K562 (cell line): ENCODE measurements around the gene MCOLN2.
"Not testable (repeated sequence)": the region's sequence is repeated elsewhere in the genome, so short reads cannot be mapped to it uniquely, and the experiment has no call there.

ENCODE experiments used
- BRCA1 ChIP-seq, 2 experiments: fragments of 450-650 bp in 1 of 2; sonication (generic) in 1 of 2; formaldehyde crosslinking in 1 of 2; IDR thresholded peaks; 2 replicates each; pipeline versions ENCODE4 v1.5.0 to v1.6.1; 2017 to 2020; ENCODE audit warnings: mild to moderate bottlenecking in 1 of 2, missing genetic modification reagents in 1 of 2
- CTCF ChIP-seq, 3 experiments: IDR thresholded peaks in 2 of 3; conservative IDR thresholded peaks in 1 of 3; 2 replicates each; pipeline ENCODE4 v1.5.1; 2011 to 2012; ENCODE audit warnings: low read length in 3 of 3, mild to moderate bottlenecking in 3 of 3, control low read depth in 2 of 3, improper control_type of control experiment in 1 of 3, inconsistent platforms in 1 of 3, low read depth in 1 of 3, mixed read lengths in 1 of 3, moderate library complexity in 1 of 3; ENCODE audit not compliant: insufficient read depth in 2 of 3
- ETS1 ChIP-seq: conservative IDR thresholded peaks from 2 replicates; pipeline ENCODE4 v1.6.1; 2011; ENCODE audit warnings: low read depth, mild to moderate bottlenecking, low read length; ENCODE audit not compliant: control insufficient read depth
- EZH2 ChIP-seq: IDR thresholded peaks from 2 replicates; pipeline ENCODE4 v1.6.1; 2012; ENCODE audit warnings: low read depth, mild to moderate bottlenecking, inconsistent platforms, low read length, borderline replicate concordance
- GATA2 ChIP-seq: sonication (generic); formaldehyde crosslinking; IDR thresholded peaks from 2 replicates; pipeline ENCODE4 v1.4.0; 2020; ENCODE audit warnings: mild to moderate bottlenecking, missing genetic modification reagents
- HNRNPL ChIP-seq: fragments of 200-400 bp; formaldehyde crosslinking; IDR thresholded peaks from 2 replicates; pipeline ENCODE4 v1.6.1; 2017; ENCODE audit warnings: low read depth, mild to moderate bottlenecking, low read length
- RAD21 ChIP-seq, 2 experiments: fragments of 250-450 bp in 1 of 2; fragments of 450-650 bp in 1 of 2; sonication (Bioruptor Pico) in 1 of 2; formaldehyde crosslinking in 1 of 2; IDR thresholded peaks in 1 of 2; conservative IDR thresholded peaks in 1 of 2; 2 replicates each; pipeline versions ENCODE4 v1.4.0 to v1.8.0; 2020 to 2022; ENCODE audit warnings: mild to moderate bottlenecking in 2 of 2, moderate library complexity in 1 of 2
- RFX5 ChIP-seq: IDR thresholded peaks from 2 replicates; pipeline ENCODE4 v1.6.1; 2011; ENCODE audit warnings: low read depth, mild to moderate bottlenecking, improper control_type of control experiment, low read length
- SP1 ChIP-seq: sonication (generic); formaldehyde crosslinking; IDR thresholded peaks from 2 replicates; pipeline ENCODE4 v1.8.1; 2022; ENCODE audit warnings: mild to moderate bottlenecking, missing genetic modification reagents
- TCFL5 ChIP-seq: fragments of 250-450 bp; sonication (Bioruptor Pico); conservative IDR thresholded peaks from 2 replicates; pipeline ENCODE4 v1.6.1; 2021; ENCODE audit warnings: mild to moderate bottlenecking, moderate library complexity, matching md5 sums
- ZNF239 ChIP-seq: fragments of 250-450 bp; sonication (Bioruptor Pico); IDR thresholded peaks from 2 replicates; pipeline ENCODE4 v1.4.0; 2020; ENCODE audit warnings: mild to moderate bottlenecking
- ZNF274 ChIP-seq: IDR thresholded peaks from 2 replicates; pipeline ENCODE4 v1.6.1; 2011; ENCODE audit warnings: low read depth, mild to moderate bottlenecking, low read length, moderate library complexity, borderline replicate concordance
- TF ChIP-seq, protein P1 (sequence below): fragments of 450-650 bp; IDR thresholded peaks from 2 replicates; pipeline ENCODE4 v1.7.1; 2018; ENCODE audit warnings: mild to moderate bottlenecking, low read depth; ENCODE audit not compliant: partially characterized antibody

- not testable (repeated sequence) for TF ChIP-seq CTCF (IDR thresholded peaks at IDR 0.05 in 2 of 3, conservative IDR thresholded peaks at IDR 0.05 in 1 of 3; ENCODE audit: insufficient read depth in 2 of 3, low read depth in 1 of 3, low read length in 3 of 3); ZNF239 (CRISPR knock-in tag); TCFL5 (CRISPR knock-in tag); ZNF274; BRCA1 (IDR thresholded peaks at IDR 0.05); BRCA1 (CRISPR knock-in tag; IDR thresholded peaks at IDR 0.05); GATA2 (CRISPR knock-in tag); SP1; ETS1; EZH2; HNRNPL; RFX5; RAD21 (CRISPR knock-in tag; conservative IDR thresholded peaks at IDR 0.05 in 1 of 2, IDR thresholded peaks at IDR 0.05 in 1 of 2)
- TF ChIP-seq, protein P1, sequence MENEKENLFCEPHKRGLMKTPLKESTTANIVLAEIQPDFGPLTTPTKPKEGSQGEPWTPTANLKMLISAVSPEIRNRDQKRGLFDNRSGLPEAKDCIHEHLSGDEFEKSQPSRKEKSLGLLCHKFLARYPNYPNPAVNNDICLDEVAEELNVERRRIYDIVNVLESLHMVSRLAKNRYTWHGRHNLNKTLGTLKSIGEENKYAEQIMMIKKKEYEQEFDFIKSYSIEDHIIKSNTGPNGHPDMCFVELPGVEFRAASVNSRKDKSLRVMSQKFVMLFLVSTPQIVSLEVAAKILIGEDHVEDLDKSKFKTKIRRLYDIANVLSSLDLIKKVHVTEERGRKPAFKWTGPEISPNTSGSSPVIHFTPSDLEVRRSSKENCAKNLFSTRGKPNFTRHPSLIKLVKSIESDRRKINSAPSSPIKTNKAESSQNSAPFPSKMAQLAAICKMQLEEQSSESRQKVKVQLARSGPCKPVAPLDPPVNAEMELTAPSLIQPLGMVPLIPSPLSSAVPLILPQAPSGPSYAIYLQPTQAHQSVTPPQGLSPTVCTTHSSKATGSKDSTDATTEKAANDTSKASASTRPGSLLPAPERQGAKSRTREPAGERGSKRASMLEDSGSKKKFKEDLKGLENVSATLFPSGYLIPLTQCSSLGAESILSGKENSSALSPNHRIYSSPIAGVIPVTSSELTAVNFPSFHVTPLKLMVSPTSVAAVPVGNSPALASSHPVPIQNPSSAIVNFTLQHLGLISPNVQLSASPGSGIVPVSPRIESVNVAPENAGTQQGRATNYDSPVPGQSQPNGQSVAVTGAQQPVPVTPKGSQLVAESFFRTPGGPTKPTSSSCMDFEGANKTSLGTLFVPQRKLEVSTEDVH: not testable (repeated sequence)
Observed at GRCh38 chr1:84902727-84903126, 94.2 kb downstream of the MCOLN2 start.
